WTC11 (cell line): ENCODE measurements around the gene EBF3. TPM values are rescaled to one million over a fixed set of nuclear protein-coding genes. Genes with fewer than 3 reads are reported as not detected.
A peak's percentile ranks its signal among the peaks of the same experiment; 100 is the strongest.

Experiments used
- ATAC-seq: fragments of 200-7000 bp; cut with Tn5 transposase; 2 replicates; pipeline ENCODE4 v1.10.0; 2021; ENCODE audit warnings: mild to moderate bottlenecking, moderate library complexity
- CTCF ChIA-PET: fragments of 300-600 bp; sonication (Branson Sonifier 250); formaldehyde crosslinking; loops from one replicate; lab custom pipeline; 2021; ENCODE audit warnings: antibody characterized with exemption; lab: Charles Lee
- POLR2A ChIA-PET: fragments of 350-600 bp; sonication (Branson Sonifier 250); formaldehyde crosslinking; loops from one replicate; lab custom pipeline; 2021; ENCODE audit warnings: antibody characterized with exemption; lab: Charles Lee
- DNase-seq: peaks from one replicate; pipeline ENCODE4 v3.0.0; 2021; ENCODE audit warnings: low spot score
- H3K27ac Mint-ChIP-seq: 2 replicates; pipeline ENCODE4 v1.8.0; 2021; ENCODE audit warnings: mixed read lengths
- H3K27me3 Mint-ChIP-seq: 2 replicates; pipeline ENCODE4 v1.8.0; 2021; ENCODE audit warnings: low read depth, mild to moderate bottlenecking, moderate library complexity, mixed read lengths
- H3K36me3 Mint-ChIP-seq: 2 replicates; pipeline ENCODE4 v1.8.0; 2021; ENCODE audit warnings: mixed read lengths
- H3K4me1 Mint-ChIP-seq: 2 replicates; pipeline ENCODE4 v1.8.0; 2022; ENCODE audit warnings: mixed read lengths
- H3K4me3 Mint-ChIP-seq: 2 replicates; pipeline ENCODE4 v1.8.0; 2021; ENCODE audit warnings: mild to moderate bottlenecking, moderate library complexity, mixed read lengths
- H3K9me3 Mint-ChIP-seq: 2 replicates; pipeline ENCODE4 v1.8.0; 2021; ENCODE audit warnings: mixed read lengths
- ATF3 ChIP-seq: sonication (generic); formaldehyde crosslinking; conservative IDR thresholded peaks from 2 replicates; pipeline ENCODE4 v1.8.1; 2022; ENCODE audit warnings: mild to moderate bottlenecking, missing genetic modification reagents
- E2F5 ChIP-seq: sonication (generic); formaldehyde crosslinking; IDR thresholded peaks from 2 replicates; pipeline ENCODE4 v1.8.1; 2022; ENCODE audit warnings: mild to moderate bottlenecking, moderate library complexity, missing genetic modification reagents
- FOXK1 ChIP-seq: sonication (generic); formaldehyde crosslinking; IDR thresholded peaks from 2 replicates; pipeline ENCODE4 v1.8.0; 2022; ENCODE audit warnings: mild to moderate bottlenecking, moderate library complexity, missing genetic modification reagents
- GTF2I ChIP-seq: fragments of 250-450 bp; sonication (Bioruptor Pico); conservative IDR thresholded peaks from 2 replicates; pipeline ENCODE4 v1.4.0; 2021; ENCODE audit warnings: mild to moderate bottlenecking
- HMGA2 ChIP-seq: fragments of 250-450 bp; sonication (Bioruptor Pico); IDR thresholded peaks from 2 replicates; pipeline ENCODE4 v1.4.0; 2021; ENCODE audit warnings: mild to moderate bottlenecking, moderate library complexity
- HMGXB4 ChIP-seq: sonication (generic); formaldehyde crosslinking; IDR thresholded peaks from 2 replicates; pipeline ENCODE4 v1.8.1; 2023; ENCODE audit warnings: mild to moderate bottlenecking, moderate library complexity, missing genetic modification reagents
- IRF1 ChIP-seq: sonication (generic); formaldehyde crosslinking; IDR thresholded peaks from 2 replicates; pipeline ENCODE4 v1.8.0; 2023; ENCODE audit warnings: missing genetic modification reagents
- NR3C1 ChIP-seq: sonication (generic); formaldehyde crosslinking; conservative IDR thresholded peaks from 2 replicates; pipeline ENCODE4 v1.8.1; 2023; ENCODE audit warnings: low read depth, mild to moderate bottlenecking, missing genetic modification reagents
- PRRX2 ChIP-seq: fragments of 250-450 bp; sonication (Bioruptor Pico); IDR thresholded peaks from 2 replicates; pipeline ENCODE4 v1.8.0; 2021; ENCODE audit warnings: mild to moderate bottlenecking
- SOX15 ChIP-seq: fragments of 250-450 bp; sonication (Bioruptor Pico); IDR thresholded peaks from 2 replicates; pipeline ENCODE4 v1.9.0; 2021; ENCODE audit warnings: mild to moderate bottlenecking
- TCF7 ChIP-seq: sonication (generic); formaldehyde crosslinking; IDR thresholded peaks from 2 replicates; pipeline ENCODE4 v1.8.0; 2022; ENCODE audit warnings: mild to moderate bottlenecking, low read depth, missing genetic modification reagents, moderate library complexity
- USF2 ChIP-seq: sonication (generic); formaldehyde crosslinking; IDR thresholded peaks from 2 replicates; pipeline ENCODE4 v1.8.1; 2023; ENCODE audit warnings: mild to moderate bottlenecking, missing genetic modification reagents, moderate library complexity
- ZBTB21 ChIP-seq: sonication (generic); formaldehyde crosslinking; IDR thresholded peaks from 2 replicates; pipeline ENCODE4 v1.8.1; 2023; ENCODE audit warnings: mild to moderate bottlenecking, missing genetic modification reagents, borderline replicate concordance
- ZNF263 ChIP-seq: sonication (generic); formaldehyde crosslinking; IDR thresholded peaks from 2 replicates; pipeline ENCODE4 v1.8.1; 2022; ENCODE audit warnings: low read depth, mild to moderate bottlenecking, moderate library complexity, missing genetic modification reagents
- ZNF396 ChIP-seq: fragments of 250-450 bp; sonication (Bioruptor Pico); IDR thresholded peaks from 2 replicates; pipeline ENCODE4 v1.8.0; 2021; ENCODE audit warnings: mild to moderate bottlenecking, moderate library complexity, borderline replicate concordance
- ZNF423 ChIP-seq: fragments of 250-450 bp; sonication (Bioruptor Pico); IDR thresholded peaks from 2 replicates; pipeline ENCODE4 v2.1.2; 2022; ENCODE audit warnings: mild to moderate bottlenecking, moderate library complexity
- ZNF532 ChIP-seq: fragments of 250-450 bp; sonication (Bioruptor Pico); IDR thresholded peaks from 2 replicates; pipeline ENCODE4 v1.9.0; 2021; ENCODE audit warnings: mild to moderate bottlenecking, borderline replicate concordance
- total RNA-seq: library from RNA; stranded (reverse); gene quantifications from 3 replicates; pipeline ENCODE4 v1.2.3, GENCODE V29; 2021

The EBF3 gene
- total RNA-seq, 1 experiment from 2014 or later, result 1.2 TPM

- H3K36me3 Mint-ChIP-seq, result no peaks in the 10 kb centered on the region
- H3K9me3 Mint-ChIP-seq, result no peaks in the 10 kb centered on the region
- ATAC-seq, result peak; percentile 84
- DNase-seq, result peak; percentile 50
- H3K4me3 Mint-ChIP-seq, result no peak overlapping the region
- H3K27me3 Mint-ChIP-seq, result no peaks in the 10 kb centered on the region
- H3K4me1 Mint-ChIP-seq, result peaks cover 21% of the 10 kb centered on the region
- ChIA-PET POLR2A (no interaction called here), CTCF (interaction anchor here (1.6 kb wide), 1 partner anchor 108 kb away, joined by 5 read pairs; no protein-coding TSS in a partner anchor)
- no peak overlapping the region for H3K27ac Mint-ChIP-seq
- TF ChIP-seq PRRX2, result no peak
- no peak for TF ChIP-seq ZBTB21 (CRISPR knock-in tag)
- no peak for TF ChIP-seq TCF7 (CRISPR knock-in tag)
- no peak for TF ChIP-seq SOX15 (CRISPR knock-in tag)
- TF ChIP-seq E2F5 (CRISPR knock-in tag), result no peak
- TF ChIP-seq HMGA2 (CRISPR knock-in tag), result no peak
- TF ChIP-seq USF2 (CRISPR knock-in tag), result 0 out of 2 replicates have a peak, but pooled peaks have one; percentile 24
- TF ChIP-seq, all 79 proteins: peak for 1
Measured at GRCh38 chr10:129863201-129863663, 100.8 kb downstream of the EBF3 start.

- Mint-ChIP-seq H3K27me3 (no peaks in the 10 kb centered on the region), H3K4me1 (peaks cover 10% of the 10 kb centered on the region), H3K4me3 (no peak overlapping the region), H3K36me3 (peaks cover 4% of the 10 kb centered on the region; the same call in 1 of the 2 replicates), H3K9me3 (0 out of 2 replicates have a peak, but pooled peaks cover under 1% of the 10 kb centered on the region), H3K27ac (no peak overlapping the region)
- POLR2A ChIA-PET, result no interaction called here
- ATAC-seq, result no peak
- TF ChIP-seq GTF2I (CRISPR knock-in tag) (no peak), ZNF532 (no peak), ZNF396 (CRISPR knock-in tag) (no peak), NR3C1 (no peak), ZNF263 (no peak)
- CTCF ChIA-PET, result interaction anchor here (1.4 kb wide), 1 partner anchor 8 kb away, joined by 3 read pairs; no protein-coding TSS in a partner anchor
- no peak for DNase-seq
Measured at GRCh38 chr10:129861776-129862531, 102.1 kb downstream of the EBF3 start.

GRCh38 chr10:129860396-129860795 lies 103.7 kb downstream of the EBF3 start:
- Mint-ChIP-seq H3K4me3 (no peak overlapping the region), H3K4me1 (peaks cover 10% of the 10 kb centered on the region), H3K27me3 (no peaks in the 10 kb centered on the region), H3K9me3 (peaks cover 10% of the 10 kb centered on the region), H3K36me3 (peaks cover 9% of the 10 kb centered on the region; the same call in 1 of the 2 replicates), H3K27ac (no peak overlapping the region)
- ATAC-seq (no peak), DNase-seq (no peak)
- no peak for TF ChIP-seq ZNF423
- no peak for TF ChIP-seq HMGXB4 (CRISPR knock-in tag)
- TF ChIP-seq IRF1 (CRISPR knock-in tag), result no peak
- no peak for TF ChIP-seq ZNF532
- no peak for TF ChIP-seq ZNF396 (CRISPR knock-in tag)
- TF ChIP-seq FOXK1 (CRISPR knock-in tag), result no peak
- no peak for TF ChIP-seq ATF3 (CRISPR knock-in tag)
- CTCF ChIA-PET, result no interaction called here
- POLR2A ChIA-PET, result no interaction called here
